Amniotic epithelial cell (primary cell): ENCODE measurements around the gene AGPS.
A peak's percentile ranks its signal among the peaks of the same experiment; 100 is the strongest.
"Not testable (repeated sequence)": the region's sequence is repeated elsewhere in the genome, so short reads cannot be mapped to it uniquely, and the experiment has no call there.

Experiments used
- DNase-seq: peaks from one replicate; pipeline ENCODE4 v3.0.0-alpha.2; 2010; ENCODE audit warnings: low read depth

AGPS gene

DNA sequence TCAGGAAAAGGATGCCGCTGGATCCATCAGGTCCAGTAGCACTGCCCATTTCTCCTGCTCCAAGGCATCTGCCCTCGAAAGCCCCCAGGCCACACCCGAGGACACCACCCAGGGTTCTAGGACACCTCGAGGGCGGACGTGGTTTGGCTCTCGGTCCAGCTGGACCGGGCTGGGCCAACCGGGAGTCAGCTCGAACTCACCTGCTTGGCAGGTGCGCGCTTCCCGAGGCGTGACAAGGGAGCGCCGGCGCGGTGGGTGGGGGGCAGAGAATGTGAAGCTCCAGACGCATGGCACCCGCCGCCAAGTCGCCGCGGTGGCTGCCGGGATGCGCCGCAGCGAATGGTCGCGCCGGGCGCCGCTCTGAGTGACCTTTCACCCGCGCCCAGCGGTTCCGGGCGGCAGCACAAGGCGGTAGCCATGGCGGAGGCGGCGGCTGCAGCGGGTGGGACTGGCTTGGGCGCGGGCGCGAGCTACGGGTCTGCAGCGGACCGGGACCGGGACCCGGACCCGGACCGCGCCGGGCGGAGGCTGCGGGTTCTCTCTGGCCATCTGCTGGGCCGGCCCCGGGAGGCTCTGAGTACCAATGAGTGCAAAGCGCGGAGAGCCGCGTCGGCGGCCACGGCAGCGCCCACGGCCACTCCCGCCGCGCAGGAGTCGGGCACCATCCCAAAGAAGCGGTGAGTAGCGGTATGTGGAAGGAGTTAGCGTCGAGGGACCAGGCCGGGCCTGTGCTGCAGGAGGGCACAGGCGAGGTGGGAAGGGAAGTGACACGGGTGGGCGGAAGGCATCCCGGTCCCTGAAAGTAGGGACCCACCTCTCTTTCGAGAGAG lies at the start of gene AGPS:
Gene AGPS, plus strand, starts transcription at position 401 of the 830 bp plus-strand sequence. Its CDS starts 17 bp downstream, at position 418.
- DNase-seq = peak; percentile 57

DNA sequence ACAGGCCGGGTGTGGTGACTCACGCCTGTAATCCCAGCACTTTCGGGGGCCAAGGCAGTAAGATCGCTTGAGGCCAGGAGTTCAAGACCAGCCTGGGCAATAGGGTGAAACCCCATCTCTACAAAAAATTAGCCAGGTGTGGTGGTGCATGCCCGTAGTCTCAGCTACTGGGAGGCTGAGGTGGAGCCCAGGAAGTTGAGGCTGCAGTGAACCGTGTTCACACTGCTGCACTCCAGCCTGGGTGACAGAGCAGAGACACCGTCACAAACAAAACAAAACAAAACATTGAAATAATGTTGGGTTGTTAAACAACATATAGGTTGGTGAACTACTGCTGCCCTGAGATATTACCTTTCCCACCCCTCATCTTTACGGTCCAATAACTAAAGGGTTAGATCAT lies 48.8 kb upstream of the AGPS start:
- DNase-seq = no peak

DNA sequence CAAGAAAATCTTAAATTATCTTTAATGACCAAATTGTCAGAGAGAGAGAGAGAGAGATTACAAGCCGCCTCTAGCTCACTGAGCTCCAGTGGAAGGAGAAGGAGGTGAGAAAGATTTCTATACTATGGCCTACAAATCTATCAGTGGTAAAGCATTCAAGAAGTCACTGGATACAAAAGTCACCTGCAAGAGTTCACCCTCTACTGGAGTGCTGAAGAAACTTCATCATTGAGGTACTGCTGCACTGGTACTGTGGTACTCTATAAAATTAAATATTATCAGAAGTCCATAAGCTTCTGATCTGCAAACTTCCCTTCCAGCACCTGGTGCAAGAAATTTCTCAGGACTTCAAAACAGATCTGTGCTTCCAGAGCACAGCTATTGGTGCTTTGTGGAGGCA lies 48.3 kb upstream of the AGPS start:
- DNase-seq = no peak

DNA sequence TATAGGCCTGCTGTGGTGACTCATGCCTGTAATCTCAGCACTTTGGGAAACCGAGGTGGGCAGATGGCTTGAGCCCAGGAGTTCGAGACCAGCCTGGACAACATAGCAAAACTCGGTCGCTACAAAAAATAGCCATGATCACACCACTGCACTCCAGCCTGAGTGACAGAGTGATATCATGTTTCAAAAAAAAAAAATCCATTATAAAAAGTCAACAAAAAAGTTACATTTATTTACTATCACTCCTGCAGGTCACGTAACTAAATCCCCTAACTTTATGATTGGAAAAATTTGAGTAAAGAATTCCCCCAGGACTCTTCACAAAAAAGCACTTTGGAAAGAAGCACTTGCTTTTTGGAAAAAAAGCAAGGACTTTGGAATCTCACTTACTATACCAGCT lies 46.4 kb upstream of the AGPS start:
- DNase-seq = no peak

DNA sequence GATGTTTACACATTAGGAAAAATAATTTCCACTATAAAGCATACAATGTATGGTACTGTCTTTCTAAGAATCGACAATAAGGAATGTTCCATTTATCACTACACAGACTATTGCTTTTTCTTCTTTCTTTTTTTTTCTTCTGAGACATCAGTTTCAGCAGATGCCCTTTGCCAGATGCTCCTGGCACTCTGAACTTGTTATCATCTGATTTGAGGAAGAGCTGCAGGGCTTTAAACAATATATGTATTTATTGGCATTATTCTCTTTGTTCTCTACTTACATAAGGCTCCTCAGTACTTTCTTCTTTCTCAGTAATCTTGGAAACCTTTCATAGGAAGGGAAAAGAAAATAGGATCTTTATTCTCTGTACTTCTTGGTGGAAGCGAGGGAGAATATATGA lies 45.0 kb upstream of the AGPS start:
- DNase-seq = no peak

DNA sequence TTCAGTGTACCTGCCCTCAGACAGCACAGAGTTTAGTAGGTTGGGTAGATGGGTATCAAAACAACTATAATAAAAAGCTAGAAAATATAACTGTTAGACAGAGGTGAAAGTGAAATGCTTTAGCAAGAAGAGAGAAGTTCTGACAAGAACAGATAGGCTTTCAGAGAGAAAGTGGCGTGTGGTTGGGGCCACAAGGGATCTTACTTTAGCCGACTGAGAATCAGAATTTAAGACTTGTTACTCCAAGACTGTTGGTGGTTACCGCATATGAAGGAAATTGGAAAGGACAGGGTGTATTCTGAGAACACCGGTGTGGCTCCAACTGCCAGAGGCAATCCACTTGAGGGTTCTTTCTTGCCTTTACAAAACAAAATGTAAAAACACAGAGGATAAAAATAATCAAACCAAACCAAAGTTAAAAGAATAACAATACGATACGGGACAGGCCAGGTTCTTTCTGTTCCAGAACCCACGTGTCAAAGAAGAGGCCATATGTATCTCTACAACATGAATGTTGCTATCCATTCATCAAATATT lies 44.4 kb upstream of the AGPS start:
- DNase-seq = no peak

DNA sequence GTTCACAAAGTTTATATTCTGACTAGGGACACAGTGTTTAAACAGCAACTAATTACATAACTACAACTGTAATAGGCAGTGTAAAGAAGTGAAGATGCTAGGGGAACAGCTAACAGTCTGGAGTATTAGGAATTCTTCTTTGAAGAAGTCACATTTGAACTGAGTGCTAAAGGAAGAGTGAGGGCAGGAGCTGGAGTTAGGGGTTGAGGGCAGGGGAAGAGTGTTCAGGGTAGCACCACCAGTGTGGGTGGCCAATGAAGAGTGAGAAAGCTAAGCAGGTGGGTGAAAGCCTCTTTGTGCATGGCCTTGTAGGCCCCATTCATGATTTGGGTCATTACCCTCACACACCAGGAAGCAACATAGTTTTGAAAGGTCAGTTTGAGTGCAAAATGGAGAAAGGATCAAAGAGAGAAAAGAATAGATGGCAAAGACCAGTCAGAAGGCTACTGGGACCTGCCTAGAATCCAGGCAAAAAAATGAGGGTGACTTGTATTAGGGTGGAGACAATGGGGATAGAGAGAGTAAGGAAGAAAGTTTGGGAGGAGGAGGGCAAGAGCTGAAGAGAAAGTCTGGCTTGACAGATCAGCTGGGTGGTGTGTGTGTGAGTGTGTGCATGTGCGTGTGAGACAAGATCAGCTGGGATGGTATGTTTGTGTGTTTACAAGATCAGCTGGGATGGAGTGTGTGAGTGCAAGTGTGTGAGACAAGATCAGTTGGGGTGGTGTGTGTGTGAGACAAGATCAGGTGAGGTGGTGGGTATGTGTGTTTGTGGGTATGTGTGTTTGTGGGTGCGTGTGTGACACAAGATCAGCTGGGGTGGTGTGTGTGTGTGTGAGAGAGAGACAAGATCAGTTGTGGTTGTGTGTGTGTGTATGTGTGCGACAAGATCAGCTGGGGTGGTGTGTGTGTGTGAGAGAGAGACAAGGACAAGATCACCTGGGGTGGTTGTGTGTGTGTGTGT lies 43.6 kb upstream of the AGPS start:
- no peak for DNase-seq

DNA sequence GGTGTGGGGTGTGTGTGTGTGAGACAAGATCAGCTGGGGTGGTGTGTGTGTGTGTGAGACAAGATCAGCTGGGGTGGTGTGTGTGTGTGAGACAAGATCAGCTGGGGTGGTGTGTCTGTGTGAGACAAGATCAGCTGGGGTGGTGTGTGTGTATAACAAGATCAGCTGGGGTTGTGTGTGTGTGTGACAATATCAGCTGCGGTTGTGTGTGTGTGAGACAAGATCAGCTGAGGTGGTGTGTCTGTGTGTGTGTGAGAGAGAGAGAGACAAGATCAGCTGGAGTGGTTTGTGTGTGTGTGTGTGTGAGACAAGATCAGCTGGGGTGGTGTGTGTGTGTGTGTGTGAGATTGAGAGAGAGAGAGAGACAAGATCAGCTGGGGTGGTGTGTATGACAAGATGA lies 41.9 kb upstream of the AGPS start:
- not testable (repeated sequence) for DNase-seq

DNA sequence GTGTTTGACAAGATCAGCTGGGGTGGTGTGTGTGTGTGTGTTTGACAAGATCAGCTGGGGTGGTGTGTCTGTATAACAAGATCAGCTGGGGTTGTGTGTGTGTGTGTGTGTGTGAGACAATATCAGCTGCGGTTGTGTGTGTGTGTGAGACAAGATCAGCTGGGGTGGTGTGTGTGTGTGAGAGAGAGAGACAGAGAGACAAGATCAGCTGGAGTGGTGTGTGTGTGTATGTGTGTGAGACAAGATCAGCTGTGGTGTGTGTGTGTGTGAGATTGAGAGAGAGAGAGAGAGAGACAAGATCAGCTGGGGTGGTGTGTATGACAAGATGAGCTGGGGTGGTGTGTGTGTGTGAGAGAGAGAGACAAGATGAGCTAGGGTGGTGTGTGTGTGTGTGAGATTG lies 41.5 kb upstream of the AGPS start:
- DNase-seq = not testable (repeated sequence)

DNA sequence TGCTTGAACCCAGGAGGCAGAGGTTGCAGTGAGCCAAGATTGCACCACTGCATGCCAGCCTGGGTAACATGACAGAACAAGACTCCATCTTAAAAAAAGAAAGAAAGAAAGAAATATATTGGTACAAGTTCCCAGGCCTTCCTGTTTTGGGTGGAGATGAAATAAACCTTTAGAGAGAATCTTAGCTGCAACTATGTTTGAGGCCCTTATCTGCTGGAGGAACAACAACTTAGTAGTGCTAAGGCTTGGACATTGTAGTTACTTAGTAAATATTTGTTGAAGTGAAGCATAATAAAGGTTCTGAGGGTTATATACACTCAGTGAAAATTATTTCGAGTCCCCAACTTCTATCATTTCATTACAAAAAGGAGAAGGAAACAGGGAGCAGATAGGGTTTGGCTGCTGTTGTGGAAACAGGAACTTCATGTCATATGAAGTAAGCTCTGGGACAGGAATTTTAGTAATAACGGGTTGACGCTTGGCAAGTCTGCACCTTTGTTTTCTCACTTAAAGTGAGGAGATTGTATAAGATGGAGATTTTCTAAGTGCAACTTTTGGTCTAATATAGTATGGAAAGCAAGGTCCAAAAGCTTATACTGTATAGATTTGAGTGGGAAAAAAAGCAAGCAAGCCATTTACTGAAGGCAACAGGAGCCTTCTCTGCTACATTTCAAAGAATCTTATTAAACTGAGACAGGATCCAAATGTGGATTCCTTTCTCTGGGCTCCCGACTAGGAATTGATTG lies 40.0 kb upstream of the AGPS start:
- no peak for DNase-seq

DNA sequence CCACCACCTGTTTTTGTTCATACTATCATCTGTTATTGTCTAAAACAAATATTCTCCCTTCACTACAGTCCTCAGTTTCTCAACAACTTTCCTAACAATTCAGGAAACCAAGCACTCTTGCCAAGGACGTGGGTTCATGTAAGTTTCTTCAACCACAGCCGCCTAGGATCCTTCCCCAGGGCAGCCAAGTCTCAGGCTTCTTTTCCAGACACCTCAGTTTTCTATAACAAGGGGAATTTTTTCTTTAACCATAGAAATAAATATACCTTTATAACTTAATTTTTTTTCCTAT lies 39.4 kb upstream of the AGPS start:
- no peak for DNase-seq

DNA sequence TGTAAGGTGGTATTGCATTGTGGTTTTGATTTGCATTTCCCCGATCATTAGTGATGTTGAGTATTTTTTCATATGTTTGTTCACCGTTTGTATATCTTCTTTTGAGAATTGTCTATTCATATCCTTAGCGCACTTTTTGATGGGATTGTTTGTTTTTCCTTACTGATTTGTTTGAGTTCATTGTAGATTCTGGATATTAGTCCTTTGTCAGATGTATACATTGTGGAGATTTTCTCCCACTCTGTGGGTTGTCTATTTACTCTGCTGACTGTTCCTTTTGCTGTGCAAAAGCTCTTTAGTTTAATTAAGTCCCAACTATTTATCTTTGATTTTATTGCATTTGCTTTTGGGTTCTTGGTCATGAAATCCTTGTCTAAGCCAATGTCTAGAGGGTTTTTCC lies 38.0 kb upstream of the AGPS start:
- DNase-seq = not testable (repeated sequence)

DNA sequence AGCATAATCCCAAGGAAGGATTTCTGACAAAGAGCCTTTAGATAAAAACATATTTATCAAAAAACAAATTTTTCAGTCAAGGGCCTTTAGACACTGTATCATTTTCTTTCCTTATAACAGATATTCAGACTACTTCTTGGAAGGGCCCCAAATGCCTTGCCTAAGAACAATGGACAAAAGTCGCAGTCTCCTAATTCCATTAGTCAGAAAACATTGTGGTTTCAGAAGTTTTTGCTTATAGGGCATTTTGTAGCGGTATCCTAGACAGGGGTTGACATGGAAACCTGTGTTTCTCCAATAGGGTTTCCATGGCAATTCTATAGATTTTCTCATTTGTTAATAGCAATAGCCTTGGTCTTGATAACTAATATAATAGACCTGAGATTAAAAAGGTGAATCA lies 36.7 kb upstream of the AGPS start:
- peak; percentile 14 for DNase-seq

DNA sequence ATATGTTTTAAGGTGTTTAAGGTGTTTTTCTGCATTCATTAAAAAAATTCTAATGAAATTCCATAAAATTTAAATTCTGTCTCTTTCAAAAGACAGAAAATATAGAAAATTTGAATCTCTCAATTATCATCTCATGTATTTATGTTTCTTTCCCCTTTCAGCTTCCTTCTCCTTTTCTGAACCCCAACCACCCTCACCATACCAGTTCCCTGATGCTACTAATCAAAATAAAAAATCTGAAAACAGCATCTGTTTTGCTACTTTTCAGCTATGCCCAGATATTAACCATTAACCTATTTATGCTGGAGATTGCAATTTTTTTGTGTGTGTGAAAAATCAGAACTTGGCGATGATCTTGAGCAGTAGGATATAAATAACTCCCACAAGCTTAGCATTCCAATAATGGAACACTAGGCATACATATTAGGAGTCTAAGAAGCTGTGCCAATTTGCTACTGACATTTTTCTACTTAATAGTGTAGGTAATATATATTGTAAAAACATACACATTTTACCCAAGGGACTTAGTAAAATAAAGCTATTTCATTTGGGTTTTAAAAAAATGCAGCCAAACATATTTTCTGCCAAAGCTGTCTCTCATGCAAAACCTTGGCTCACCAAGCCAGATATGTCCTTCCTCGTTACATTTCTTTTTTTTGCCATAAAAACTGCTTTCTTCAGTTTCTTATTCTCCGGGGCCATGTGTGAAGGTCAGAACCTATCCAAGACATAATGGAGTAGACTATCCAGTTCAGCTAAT lies 32.6 kb upstream of the AGPS start:
- no peak for DNase-seq

DNA sequence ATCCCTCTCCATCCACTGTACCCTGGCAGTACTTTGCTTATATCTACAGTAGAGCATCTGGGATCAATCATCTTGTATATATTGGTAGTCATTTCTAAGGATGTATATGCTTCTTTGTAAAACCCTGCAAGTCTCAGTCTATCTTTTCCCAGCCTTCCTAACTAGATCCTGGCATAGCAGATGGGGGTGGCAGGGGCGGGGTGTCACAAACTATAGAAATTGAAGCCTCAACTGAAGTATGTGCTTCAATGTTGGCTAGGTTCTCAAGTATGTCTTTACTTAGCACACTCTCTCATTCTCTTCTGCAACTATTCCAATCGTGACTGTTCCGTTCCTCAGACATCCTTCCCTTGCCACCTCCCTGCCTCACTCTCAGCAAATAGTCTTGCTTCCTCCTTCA lies 30.1 kb upstream of the AGPS start:
- DNase-seq = no peak

DNA sequence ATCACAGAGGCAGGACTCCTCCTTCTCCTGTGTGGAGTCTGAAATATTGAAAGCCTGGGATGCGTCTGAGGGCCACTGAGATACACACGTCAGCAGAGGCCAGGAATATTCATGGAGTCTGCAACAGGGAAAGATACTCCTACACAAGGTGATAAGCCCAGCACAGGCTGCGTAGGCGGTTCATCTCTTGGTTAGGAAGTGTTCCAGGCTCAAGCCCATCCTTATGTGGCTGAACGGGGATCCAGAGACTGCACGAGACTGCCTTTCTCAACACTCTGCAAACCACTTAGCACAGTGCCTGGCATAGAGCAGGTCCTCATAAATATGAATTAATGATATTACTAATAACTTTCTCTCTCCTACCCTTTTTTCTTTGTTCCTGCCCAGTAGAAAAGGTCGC lies 29.2 kb upstream of the AGPS start:
- peak; percentile 63 for DNase-seq

DNA sequence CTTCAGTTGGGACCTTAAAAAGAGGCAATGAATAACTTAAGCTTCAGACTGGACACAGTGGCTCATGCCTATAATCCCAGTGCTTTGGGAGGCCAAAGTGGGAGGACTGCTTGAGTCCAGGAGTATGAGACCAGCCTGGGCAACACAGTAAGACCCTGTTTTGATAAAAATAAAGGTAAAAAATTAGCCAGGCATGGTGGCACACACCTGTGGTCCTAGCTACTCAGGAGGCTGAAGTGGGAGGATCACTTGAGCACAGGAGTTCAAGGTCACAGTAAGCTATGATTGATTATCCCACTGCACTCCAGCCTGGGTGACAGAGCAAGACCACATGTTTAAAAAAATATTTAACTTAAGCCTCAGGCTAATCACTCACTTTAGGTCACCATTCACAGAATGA lies 26.8 kb upstream of the AGPS start:
- not testable (repeated sequence) for DNase-seq

DNA sequence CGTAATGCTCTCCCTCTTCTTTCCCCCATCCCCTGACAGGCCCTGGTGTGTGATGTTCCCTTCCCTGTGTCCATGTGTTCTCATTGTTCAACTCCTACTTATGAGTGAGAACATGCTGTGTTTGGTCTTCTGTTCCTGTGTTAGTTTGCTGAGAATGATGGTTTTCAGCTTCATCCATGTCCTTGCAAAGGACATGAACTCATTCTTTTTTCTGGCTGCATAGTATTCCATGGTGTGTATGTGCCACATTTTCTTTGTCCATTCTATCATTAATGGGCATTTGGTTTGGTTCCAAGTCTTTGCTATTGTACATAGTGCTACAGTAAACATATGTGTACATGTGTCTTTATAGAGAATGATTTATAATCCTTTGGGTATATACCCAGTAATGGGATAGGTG lies 24.6 kb upstream of the AGPS start:
- not testable (repeated sequence) for DNase-seq

DNA sequence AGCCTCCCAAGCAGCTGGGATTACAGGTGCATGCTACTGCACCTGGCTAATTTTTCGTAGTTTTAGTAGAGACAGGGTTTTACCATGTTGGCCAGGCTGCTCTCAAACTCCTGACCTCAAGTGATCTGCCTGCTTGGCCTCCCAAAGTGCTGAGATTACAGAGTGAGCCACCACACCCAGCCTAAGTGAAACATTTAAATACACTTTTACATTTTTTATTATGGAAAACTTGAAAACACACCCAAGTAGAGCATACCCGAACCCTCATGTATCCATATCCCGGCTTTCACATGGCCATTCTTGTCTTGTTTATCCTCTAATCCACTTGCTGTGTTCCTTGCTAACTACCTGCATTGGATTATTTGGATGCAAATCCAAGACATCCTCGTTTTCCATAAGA lies 13.2 kb upstream of the AGPS start:
- DNase-seq = no peak

DNA sequence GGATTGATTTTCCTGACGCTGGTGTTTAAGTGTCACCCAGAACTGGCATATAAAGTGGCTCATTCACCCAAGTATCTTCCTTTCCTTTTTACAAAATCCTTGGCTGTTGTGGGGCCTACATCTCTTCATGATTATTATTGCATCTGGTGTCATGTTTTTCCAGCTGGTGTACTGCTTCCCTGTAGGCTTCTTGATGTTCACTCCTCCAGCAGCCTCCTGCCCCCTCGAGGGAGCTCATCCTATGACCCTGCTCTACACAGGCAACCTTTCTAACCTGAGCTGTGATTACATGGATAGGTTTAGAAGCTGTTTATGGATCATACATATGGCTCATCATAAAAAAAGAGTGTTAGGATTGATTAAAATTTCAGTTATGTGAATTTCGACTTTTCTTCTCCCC lies 12.4 kb upstream of the AGPS start:
- no peak for DNase-seq

DNA sequence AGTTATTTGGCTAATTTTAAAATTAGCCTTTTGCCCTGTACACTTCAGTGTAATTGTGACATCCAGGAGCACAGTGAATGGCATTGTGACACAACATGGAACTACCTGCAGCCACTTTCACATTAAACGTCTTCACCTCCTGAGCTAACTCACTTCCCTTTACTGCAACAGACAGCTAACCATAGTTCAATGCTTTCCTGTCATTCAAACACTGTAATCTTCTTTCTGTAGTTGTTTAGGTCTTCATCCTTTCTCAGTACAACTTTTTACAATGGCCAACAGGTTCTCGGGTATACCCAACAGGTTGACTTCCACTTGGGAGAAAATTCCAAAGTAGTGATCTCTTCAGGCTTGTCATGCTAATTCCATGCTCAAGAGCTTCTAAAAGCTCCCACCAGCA lies 8.6 kb upstream of the AGPS start:
- no peak for DNase-seq

DNA sequence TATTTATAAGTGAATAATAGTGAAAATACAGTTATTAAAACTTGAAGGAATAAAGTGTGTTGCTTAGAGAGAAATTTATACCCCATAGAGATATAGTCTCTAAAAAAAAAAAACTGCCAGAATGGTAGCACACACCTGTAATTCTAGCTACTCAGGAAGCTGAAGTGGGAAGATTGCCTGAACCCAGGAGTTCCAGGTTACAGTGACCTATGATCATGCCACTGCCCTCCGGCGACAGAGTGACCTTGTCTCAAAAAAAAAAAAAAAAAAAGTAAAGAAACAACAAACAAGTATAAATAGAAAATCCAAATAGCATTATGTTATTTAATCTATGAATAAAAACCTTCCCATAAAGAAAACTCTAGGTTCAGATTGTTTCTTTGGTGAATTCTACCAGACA lies 7.4 kb upstream of the AGPS start:
- DNase-seq = no peak
